ENCODE data around the gene CIDEB. TPM values are rescaled to one million over a fixed set of nuclear protein-coding genes. Genes with fewer than 3 reads are reported as not detected.

Gene CIDEB
- total and polyA plus RNA-seq, 2 of the 13 experiments (the other 11 are each of a cell fraction or from before 2014, with no cell fraction given): 35.8 to 110 TPM

GRCh38 chr14:24334431-24335291 lies 26.9 kb upstream of the CIDEB start, which contains the start of gene ADCY4 (continued):
- 0 out of 2 replicates have a peak, but pooled peaks have one; percentile 4 for TF ChIP-seq ZZZ3 (CRISPR knock-in tag; IDR thresholded peaks at IDR 0.05; ENCODE audit: borderline replicate concordance)
- no peak for TF ChIP-seq ARNT (IDR thresholded peaks at IDR 0.05)
- TF ChIP-seq, protein P1, sequence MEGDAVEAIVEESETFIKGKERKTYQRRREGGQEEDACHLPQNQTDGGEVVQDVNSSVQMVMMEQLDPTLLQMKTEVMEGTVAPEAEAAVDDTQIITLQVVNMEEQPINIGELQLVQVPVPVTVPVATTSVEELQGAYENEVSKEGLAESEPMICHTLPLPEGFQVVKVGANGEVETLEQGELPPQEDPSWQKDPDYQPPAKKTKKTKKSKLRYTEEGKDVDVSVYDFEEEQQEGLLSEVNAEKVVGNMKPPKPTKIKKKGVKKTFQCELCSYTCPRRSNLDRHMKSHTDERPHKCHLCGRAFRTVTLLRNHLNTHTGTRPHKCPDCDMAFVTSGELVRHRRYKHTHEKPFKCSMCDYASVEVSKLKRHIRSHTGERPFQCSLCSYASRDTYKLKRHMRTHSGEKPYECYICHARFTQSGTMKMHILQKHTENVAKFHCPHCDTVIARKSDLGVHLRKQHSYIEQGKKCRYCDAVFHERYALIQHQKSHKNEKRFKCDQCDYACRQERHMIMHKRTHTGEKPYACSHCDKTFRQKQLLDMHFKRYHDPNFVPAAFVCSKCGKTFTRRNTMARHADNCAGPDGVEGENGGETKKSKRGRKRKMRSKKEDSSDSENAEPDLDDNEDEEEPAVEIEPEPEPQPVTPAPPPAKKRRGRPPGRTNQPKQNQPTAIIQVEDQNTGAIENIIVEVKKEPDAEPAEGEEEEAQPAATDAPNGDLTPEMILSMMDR (CRISPR knock-in tag; IDR thresholded peaks at IDR 0.05): no peak
- TF ChIP-seq AGO1 (IDR thresholded peaks at IDR 0.05; ENCODE audit: low read depth, low read length, poor library complexity, severe bottlenecking): peak; percentile 11
- TF ChIP-seq ATF7-NPFF (CRISPR knock-in tag; IDR thresholded peaks at IDR 0.05; ENCODE audit: low read depth): peak; percentile 46; the same call in 1 of the 2 replicates
- no peak for TF ChIP-seq ZNF138 (CRISPR knock-in tag; IDR thresholded peaks at IDR 0.05; ENCODE audit: low read depth)
- TF ChIP-seq ZNF180 (CRISPR knock-in tag; IDR thresholded peaks at IDR 0.05; ENCODE audit: borderline replicate concordance, low read depth): no peak
- no peak for TF ChIP-seq RAD21 (CRISPR knock-in tag; IDR thresholded peaks at IDR 0.05)
- TF ChIP-seq KLF16 (CRISPR knock-in tag; IDR thresholded peaks at IDR 0.05): no peak
- no peak for TF ChIP-seq ISL2 (CRISPR knock-in tag; IDR thresholded peaks at IDR 0.05)
- TF ChIP-seq, protein P2, sequence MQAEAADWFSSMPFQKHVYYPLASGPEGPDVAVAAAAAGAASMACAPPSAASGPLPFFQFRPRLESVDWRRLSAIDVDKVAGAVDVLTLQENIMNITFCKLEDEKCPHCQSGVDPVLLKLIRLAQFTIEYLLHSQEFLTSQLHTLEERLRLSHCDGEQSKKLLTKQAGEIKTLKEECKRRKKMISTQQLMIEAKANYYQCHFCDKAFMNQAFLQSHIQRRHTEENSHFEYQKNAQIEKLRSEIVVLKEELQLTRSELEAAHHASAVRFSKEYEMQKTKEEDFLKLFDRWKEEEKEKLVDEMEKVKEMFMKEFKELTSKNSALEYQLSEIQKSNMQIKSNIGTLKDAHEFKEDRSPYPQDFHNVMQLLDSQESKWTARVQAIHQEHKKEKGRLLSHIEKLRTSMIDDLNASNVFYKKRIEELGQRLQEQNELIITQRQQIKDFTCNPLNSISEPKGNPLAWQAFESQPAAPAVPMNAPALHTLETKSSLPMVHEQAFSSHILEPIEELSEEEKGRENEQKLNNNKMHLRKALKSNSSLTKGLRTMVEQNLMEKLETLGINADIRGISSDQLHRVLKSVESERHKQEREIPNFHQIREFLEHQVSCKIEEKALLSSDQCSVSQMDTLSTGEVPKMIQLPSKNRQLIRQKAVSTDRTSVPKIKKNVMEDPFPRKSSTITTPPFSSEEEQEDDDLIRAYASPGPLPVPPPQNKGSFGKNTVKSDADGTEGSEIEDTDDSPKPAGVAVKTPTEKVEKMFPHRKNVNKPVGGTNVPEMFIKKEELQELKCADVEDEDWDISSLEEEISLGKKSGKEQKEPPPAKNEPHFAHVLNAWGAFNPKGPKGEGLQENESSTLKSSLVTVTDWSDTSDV (CRISPR knock-in tag; IDR thresholded peaks at IDR 0.05): peak; percentile 82; the same call in 1 of the 2 replicates
- no peak; the same call in 1 of the 2 replicates for TF ChIP-seq REL (CRISPR knock-in tag; conservative IDR thresholded peaks at IDR 0.05)
- no peak for TF ChIP-seq ZNF619 (CRISPR knock-in tag; IDR thresholded peaks at IDR 0.05)
- TF ChIP-seq, protein P3, sequence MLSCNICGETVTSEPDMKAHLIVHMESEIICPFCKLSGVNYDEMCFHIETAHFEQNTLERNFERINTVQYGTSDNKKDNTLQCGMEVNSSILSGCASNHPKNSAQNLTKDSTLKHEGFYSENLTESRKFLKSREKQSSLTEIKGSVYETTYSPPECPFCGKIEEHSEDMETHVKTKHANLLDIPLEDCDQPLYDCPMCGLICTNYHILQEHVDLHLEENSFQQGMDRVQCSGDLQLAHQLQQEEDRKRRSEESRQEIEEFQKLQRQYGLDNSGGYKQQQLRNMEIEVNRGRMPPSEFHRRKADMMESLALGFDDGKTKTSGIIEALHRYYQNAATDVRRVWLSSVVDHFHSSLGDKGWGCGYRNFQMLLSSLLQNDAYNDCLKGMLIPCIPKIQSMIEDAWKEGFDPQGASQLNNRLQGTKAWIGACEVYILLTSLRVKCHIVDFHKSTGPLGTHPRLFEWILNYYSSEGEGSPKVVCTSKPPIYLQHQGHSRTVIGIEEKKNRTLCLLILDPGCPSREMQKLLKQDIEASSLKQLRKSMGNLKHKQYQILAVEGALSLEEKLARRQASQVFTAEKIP (CRISPR knock-in tag; IDR thresholded peaks at IDR 0.05; ENCODE audit: borderline replicate concordance): no peak
- peak; percentile 59; the same call in 1 of the 2 replicates for TF ChIP-seq SAFB2 (CRISPR knock-in tag; IDR thresholded peaks at IDR 0.05; ENCODE audit: borderline replicate concordance, low read depth)
- TF ChIP-seq SRSF1 (optimal IDR thresholded peaks at IDR 0.05; ENCODE audit: low read depth, low read length): peak; percentile 49
- no peak for TF ChIP-seq RFX5 (IDR thresholded peaks at IDR 0.05; ENCODE audit: low read depth, low read length)
- peak; percentile 40; the same call in 1 of the 2 replicates for TF ChIP-seq BRD4 (CRISPR knock-in tag; IDR thresholded peaks at IDR 0.05)
- TF ChIP-seq ZBTB1 (CRISPR knock-in tag; IDR thresholded peaks at IDR 0.05; ENCODE audit: borderline replicate concordance): no peak
- TF ChIP-seq MLLT10 (CRISPR knock-in tag; IDR thresholded peaks at IDR 0.05): no peak
- TF ChIP-seq ZNF441 (CRISPR knock-in tag; IDR thresholded peaks at IDR 0.05; ENCODE audit: borderline replicate concordance): no peak
- TF ChIP-seq PLRG1 (conservative IDR thresholded peaks at IDR 0.05): no peak
- TF ChIP-seq MTF1 (CRISPR knock-in tag; IDR thresholded peaks at IDR 0.05): no peak
- no peak for TF ChIP-seq DR1 (CRISPR knock-in tag; IDR thresholded peaks at IDR 0.05)
- 0 out of 2 replicates have a peak, but pooled peaks have one; percentile 52 for TF ChIP-seq EEA1 (CRISPR knock-in tag; IDR thresholded peaks at IDR 0.05; ENCODE audit: borderline replicate concordance)

Data from HepG2 (cell line).